Measurements from ENCODE around the gene TBX6. TPM values are rescaled to one million over a fixed set of nuclear protein-coding genes. Genes with fewer than 3 reads are reported as not detected.
"Not testable (repeated sequence)": the region's sequence is repeated elsewhere in the genome, so short reads cannot be mapped to it uniquely, and the experiment has no call there.

TBX6 gene
- total RNA-seq, 2 experiments from 2014 or later, result 3.6 to 4.7 TPM

DNA sequence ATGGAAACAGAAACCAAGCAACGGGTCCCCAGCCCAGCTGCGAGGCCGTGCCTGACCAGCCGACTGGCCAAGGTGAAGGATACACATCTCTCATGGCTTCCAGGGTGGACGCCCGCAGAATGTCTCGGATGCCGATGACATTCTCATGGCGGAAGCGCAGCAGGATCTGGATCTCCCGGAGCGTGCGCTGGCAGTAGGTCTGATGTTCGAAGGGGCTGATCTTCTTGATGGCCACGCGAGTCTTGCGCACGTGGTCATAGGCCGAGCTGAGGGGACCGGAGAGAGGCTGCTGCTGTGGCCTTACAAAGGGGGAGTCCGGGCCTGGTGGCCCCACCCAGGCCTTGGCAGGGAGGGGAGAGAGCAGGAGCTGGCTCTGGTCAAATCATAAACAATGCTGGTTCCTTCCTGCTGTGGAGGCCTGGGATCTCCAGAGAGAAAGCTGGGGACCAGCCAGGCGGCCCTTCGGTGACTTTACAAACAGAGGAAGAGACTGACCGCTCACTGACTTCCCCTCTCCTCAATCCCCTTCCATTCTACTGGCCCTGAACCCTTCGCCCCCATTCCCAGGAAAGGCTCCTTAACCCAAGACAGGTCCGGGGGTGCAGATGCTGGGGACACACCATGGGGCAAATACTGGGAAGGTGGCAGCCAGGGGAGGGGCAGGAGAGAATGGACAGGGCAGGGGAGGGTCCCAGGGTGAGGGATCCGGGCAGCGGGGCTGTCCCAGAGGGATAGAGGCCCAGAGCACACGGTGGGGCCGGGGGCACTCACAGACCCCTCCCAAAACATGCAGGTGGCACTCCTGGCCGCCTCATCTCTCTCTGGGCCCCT lies 30.2 kb upstream of the TBX6 start:
- Mint-ChIP-seq H3K4me3 (peak overlapping the region; percentile 88), H3K36me3 (ENCODE audit: low read depth) (peaks cover 1% of the 10 kb centered on the region), H3K9me3 (no peaks in the 10 kb centered on the region), H3K27ac (peak overlapping the region; percentile 85), H3K4me1 (ENCODE audit: low read depth) (peaks cover 30% of the 10 kb centered on the region), H3K27me3 (ENCODE audit: low read depth) (no peaks in the 10 kb centered on the region)
- intact Hi-C loops (cut with micrococcal nuclease), result loop anchor here (2.0 to 5.0 kb wide), 2 partner anchors 69 to 490 kb away; partner anchors contain the start of gene ZNF689
- DNase-seq, result no peak
- CTCF ChIA-PET, result no interaction called here

DNA sequence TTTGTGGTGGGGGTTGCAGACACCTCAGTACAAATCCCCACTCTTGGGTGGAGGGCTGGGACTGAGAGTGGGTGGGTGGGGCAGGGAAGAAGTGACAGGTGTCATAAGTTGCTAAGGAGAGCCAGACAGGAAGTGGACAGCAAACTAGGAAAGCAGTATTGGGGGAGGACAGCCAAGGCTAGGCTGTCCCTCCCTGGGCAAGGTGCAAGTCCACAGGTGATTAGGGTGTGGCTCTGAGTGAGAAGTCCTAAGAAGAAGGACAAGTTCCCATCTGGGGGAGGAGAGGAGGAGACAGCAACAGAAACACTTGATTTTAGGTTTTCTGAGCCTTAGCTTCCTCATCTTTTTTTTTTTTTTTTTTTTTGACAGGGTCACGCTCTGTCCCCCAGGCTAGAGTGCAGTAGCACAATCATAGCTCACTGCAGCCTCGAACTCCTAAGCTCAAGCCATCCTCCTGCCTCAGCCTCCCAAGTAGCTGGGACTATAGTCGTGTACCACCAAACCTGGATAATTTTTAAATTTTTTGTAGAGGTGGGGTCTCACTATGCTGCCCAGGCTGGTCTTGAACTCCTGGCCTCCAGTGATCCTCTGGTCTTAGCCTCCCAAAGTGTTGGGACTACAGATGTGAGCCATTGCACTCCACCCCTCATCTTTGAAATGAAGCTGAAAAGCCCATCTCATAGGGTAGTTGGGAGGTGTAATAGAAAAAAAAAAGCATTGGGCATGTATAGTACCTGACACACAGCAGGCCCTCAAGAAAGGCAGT lies 28.8 kb upstream of the TBX6 start:
- DNase-seq, result no peak
- Mint-ChIP-seq H3K4me3 (no peak overlapping the region), H3K9me3 (no peaks in the 10 kb centered on the region), H3K36me3 (ENCODE audit: low read depth) (peaks cover 1% of the 10 kb centered on the region), H3K27me3 (ENCODE audit: low read depth) (no peaks in the 10 kb centered on the region), H3K4me1 (ENCODE audit: low read depth) (peaks cover 30% of the 10 kb centered on the region), H3K27ac (peak overlapping the region; percentile 30)
- CTCF ChIA-PET, result interaction anchor here (1.2 to 1.4 kb wide), 2 partner anchors 9 to 29 kb away, joined by 3 to 9 read pairs; partner anchors contain the start of gene TBX6
- intact Hi-C loops (cut with micrococcal nuclease), result loop anchor here (5.0 kb wide), 1 partner anchor 492 kb away; the partner anchor contains the start of gene ZNF689

DNA sequence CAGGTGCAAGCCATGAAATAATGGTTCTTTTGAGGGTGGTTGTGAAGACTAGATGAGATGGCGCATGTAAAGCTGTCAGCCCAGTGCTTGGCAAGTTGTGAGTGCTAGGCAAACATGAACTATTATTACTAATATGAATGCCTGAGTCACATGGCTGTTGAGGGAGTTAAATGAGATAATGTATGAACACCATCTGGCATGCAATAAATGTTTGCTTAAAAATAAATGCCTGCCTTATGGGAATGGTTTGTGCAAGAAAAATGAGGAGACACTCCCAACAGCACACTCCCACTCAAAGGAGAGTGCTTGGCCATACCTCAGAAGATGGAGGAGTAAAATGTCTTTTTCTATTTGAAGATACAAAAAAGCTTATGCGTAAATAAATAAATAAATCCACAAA lies 27.7 kb upstream of the TBX6 start:
- H3K9me3 Mint-ChIP-seq, result no peaks in the 10 kb centered on the region
- H3K27me3 Mint-ChIP-seq (ENCODE audit: low read depth), result no peaks in the 10 kb centered on the region
- intact Hi-C loops (cut with micrococcal nuclease), result no loop called here
- H3K4me1 Mint-ChIP-seq (ENCODE audit: low read depth), result peaks cover 40% of the 10 kb centered on the region
- H3K36me3 Mint-ChIP-seq (ENCODE audit: low read depth), result peaks cover 1% of the 10 kb centered on the region
- CTCF ChIA-PET, result interaction anchor here (0.6 kb wide), 1 partner anchor 31 kb away, joined by 3 read pairs; no protein-coding TSS in a partner anchor
- no peak for DNase-seq
- H3K4me3 Mint-ChIP-seq, result no peak overlapping the region
- H3K27ac Mint-ChIP-seq, result no peak overlapping the region

DNA sequence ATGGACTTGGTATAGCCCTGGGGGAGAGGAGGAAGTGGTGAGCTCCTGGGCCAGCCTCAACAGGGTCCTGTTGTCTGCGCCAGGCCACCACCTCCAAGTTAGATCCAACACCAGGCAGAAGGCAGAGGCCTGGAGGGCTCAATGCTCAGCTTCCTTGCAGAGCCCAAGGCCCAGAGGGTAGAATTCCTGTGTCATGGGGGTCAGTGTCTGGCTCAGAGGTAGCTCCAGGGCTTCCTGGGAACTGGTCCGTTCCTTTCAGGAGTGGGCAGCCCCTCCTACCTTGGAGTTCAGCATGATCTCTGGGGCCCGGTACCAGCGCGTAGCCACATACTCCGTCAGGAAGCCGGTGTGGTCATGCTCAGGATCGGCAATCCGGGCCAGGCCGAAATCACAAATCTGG lies 26.0 kb upstream of the TBX6 start:
- Mint-ChIP-seq H3K4me1 (ENCODE audit: low read depth) (peaks cover 41% of the 10 kb centered on the region), H3K4me3 (no peak overlapping the region), H3K36me3 (ENCODE audit: low read depth) (peaks cover 1% of the 10 kb centered on the region), H3K27me3 (ENCODE audit: low read depth) (no peaks in the 10 kb centered on the region), H3K9me3 (no peaks in the 10 kb centered on the region), H3K27ac (no peak overlapping the region)
- intact Hi-C loops (cut with micrococcal nuclease), result no loop called here
- no peak for DNase-seq
- CTCF ChIA-PET, result interaction anchor here (1.4 kb wide), 1 partner anchor 26 kb away, joined by 4 read pairs; the partner anchor contains the start of gene TBX6

DNA sequence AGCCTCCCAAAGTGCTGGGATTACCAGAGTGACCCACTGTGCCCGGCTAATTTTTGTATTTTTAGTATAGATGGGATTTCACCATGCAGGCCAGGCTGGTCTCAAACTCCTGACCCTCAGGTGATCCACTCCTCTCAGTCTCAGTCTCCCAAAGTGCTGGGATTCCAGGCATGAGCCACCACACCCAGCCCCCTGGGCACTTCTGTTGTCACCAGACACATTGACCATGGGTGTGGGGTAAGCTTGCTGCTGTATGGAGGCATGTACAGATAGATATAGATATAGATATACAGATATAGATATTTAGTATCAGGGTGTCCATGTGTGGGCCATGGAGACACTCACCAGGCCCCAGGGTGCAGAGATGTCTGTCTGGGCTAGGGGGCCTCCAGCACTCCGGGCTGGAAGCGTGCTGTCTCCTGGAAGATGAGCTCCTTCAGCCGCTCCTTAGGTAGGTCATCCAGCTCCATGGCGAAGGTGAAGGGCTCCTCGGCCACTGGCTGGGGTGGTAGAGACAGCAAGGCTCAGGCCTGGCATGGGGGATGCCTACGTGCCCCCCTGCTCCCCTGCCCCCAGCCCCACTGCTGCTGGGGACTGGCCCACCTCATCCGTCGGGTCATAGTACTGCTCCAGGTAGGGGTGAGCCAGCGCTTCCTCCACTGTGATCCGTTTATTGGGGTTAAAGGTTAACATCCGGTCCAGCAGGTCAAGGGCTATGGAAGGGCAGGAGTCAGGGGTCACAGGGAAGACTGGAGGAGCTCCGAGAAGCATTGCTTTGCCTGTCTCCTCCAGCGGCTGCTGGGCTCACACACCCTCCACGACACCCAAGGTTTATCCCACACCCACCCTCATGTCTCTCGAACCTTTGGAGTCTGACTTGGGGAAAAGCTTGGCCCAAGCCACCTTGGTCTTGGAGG lies 24.8 kb upstream of the TBX6 start:
- no peaks in the 10 kb centered on the region for H3K9me3 Mint-ChIP-seq
- no peak overlapping the region for H3K4me3 Mint-ChIP-seq
- H3K4me1 Mint-ChIP-seq (ENCODE audit: low read depth), result peaks cover 32% of the 10 kb centered on the region
- no peak for DNase-seq
- H3K27me3 Mint-ChIP-seq (ENCODE audit: low read depth), result no peaks in the 10 kb centered on the region
- peaks cover 4% of the 10 kb centered on the region for H3K36me3 Mint-ChIP-seq (ENCODE audit: low read depth)
- CTCF ChIA-PET, result interaction anchor here (0.5 to 0.7 kb wide), 5 partner anchors 12 to 270 kb away, joined by 3 to 4 read pairs (median 3); no protein-coding TSS in a partner anchor
- intact Hi-C loops (cut with micrococcal nuclease), result no loop called here
- H3K27ac Mint-ChIP-seq, result no peak overlapping the region

DNA sequence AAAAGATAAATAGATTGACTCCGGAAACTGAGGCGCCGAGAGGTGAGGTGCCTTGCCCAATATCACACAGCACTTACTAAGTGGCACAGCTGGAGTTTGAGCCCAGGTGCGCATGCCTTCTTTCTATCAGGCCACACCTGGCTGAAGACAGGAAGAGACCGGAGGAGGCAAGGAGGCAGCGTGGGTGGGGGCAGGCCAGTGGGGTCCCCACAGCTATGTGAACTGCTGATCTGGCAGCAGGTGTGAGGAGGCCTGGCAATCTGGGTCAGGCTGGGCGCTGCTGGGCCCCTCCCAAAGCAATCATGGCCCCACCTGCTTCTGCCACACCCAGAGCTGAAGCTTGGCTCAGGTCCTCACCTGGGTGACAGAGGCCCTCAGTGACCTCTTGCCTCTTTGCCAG lies 23.5 kb upstream of the TBX6 start:
- H3K4me1 Mint-ChIP-seq (ENCODE audit: low read depth), result peaks cover 22% of the 10 kb centered on the region
- H3K36me3 Mint-ChIP-seq (ENCODE audit: low read depth), result peaks cover 4% of the 10 kb centered on the region
- peak overlapping the region; percentile 13 for H3K27ac Mint-ChIP-seq
- H3K9me3 Mint-ChIP-seq, result no peaks in the 10 kb centered on the region
- CTCF ChIA-PET, result interaction anchor here (0.7 to 1.3 kb wide), 5 partner anchors 12 to 513 kb away, joined by 3 to 4 read pairs (median 4); partner anchors contain the start of gene C16orf92
- DNase-seq, result peak; percentile 36
- H3K27me3 Mint-ChIP-seq (ENCODE audit: low read depth), result no peaks in the 10 kb centered on the region
- intact Hi-C loops (cut with micrococcal nuclease), result no loop called here
- H3K4me3 Mint-ChIP-seq, result no peak overlapping the region

DNA sequence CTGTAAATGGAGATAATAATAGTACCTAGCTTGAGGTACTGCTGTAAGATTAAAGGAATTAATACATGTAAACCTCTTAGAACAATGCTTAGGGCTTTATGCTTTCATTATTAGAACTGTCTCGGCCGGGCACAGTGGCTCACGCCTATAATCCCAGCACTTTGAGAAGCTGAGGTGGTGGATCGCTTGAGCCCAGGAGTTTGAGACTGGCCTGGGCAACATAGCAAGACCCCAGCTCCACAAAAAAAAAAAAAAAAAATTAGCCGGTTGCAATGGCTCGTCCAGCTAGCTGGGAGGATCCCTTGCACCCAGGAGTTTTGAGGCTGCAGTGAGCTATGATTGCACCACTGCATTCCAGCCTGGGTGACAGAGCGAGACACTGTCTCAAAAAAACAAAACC lies 23.1 kb upstream of the TBX6 start:
- CTCF ChIA-PET, result interaction anchor here (0.7 to 1.3 kb wide), 4 partner anchors 28 to 513 kb away, joined by 3 to 4 read pairs (median 4); partner anchors contain the start of gene C16orf92
- H3K36me3 Mint-ChIP-seq (ENCODE audit: low read depth); H3K27me3 Mint-ChIP-seq (ENCODE audit: low read depth); DNase-seq; H3K9me3 Mint-ChIP-seq; intact Hi-C loops (cut with micrococcal nuclease); H3K4me3 Mint-ChIP-seq: not testable (repeated sequence)
- H3K27ac Mint-ChIP-seq, result peak overlapping the region; percentile 13
- H3K4me1 Mint-ChIP-seq (ENCODE audit: low read depth), result peaks cover 18% of the 10 kb centered on the region

DNA sequence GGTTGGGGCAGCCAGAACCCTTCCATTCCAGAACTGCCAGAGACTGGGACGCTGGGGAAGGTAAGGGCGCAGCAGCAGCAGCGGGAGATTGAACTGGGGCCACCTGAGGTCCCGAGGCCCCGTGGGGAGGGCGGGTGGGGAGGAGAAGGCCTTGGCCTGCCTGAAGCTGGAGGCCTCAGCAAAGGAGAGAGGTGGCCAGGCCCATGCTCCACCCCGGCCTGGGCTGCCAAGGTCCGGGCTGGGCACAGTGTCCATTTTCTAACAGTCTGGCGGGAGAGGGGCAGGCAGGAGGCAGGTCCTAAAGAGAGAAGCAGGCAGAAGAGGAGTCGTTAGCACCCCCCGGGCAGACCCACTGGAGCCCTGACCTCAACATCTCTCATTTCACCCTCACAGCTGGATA lies 22.7 kb upstream of the TBX6 start:
- intact Hi-C loops (cut with micrococcal nuclease), result no loop called here
- CTCF ChIA-PET, result interaction anchor here (1.1 to 1.3 kb wide), 2 partner anchors 29 to 514 kb away, joined by 4 read pairs; no protein-coding TSS in a partner anchor
- Mint-ChIP-seq H3K27me3 (ENCODE audit: low read depth) (no peaks in the 10 kb centered on the region), H3K4me3 (no peak overlapping the region), H3K27ac (no peak overlapping the region), H3K36me3 (ENCODE audit: low read depth) (peaks cover 4% of the 10 kb centered on the region), H3K9me3 (no peaks in the 10 kb centered on the region), H3K4me1 (ENCODE audit: low read depth) (peaks cover 17% of the 10 kb centered on the region)
- no peak for DNase-seq

DNA sequence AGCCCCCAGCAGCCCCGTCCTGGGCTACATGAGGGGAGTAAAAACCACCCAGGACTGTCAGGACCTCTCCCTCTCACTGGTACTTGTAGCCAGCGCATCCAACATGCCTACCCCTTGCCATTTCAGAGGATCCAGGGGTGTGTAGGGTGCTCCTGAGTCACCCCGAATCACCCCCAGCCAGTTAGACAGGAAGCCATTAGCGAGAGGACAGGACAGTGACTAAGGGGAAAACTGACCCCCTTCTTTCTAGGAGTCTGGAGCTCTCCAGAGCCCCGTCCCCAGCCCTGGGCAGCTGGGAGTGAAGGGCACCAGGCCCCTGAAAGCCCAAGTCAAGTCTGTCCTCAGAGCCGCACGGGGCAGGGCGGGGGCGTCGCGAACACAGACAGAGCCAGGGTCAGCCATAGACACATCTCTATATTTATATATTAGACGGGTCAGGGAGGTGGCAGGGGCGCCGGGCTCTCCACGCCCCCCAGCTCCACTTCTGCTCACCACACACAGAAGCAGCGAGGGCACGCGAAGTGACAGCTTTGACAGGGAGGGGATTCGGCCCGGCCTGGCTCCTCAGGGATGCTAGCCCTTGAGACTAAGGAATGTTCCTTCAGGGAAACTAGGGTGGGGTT lies 22.1 kb upstream of the TBX6 start:
- no peaks in the 10 kb centered on the region for H3K9me3 Mint-ChIP-seq
- no peak for DNase-seq
- H3K36me3 Mint-ChIP-seq (ENCODE audit: low read depth), result peaks cover 3% of the 10 kb centered on the region
- no peaks in the 10 kb centered on the region for H3K27me3 Mint-ChIP-seq (ENCODE audit: low read depth)
- no peak overlapping the region for H3K27ac Mint-ChIP-seq
- peaks cover 14% of the 10 kb centered on the region for H3K4me1 Mint-ChIP-seq (ENCODE audit: low read depth)
- CTCF ChIA-PET, result interaction anchor here (0.6 to 3.6 kb wide), 2 partner anchors 22 to 36 kb away, joined by 3 to 19 read pairs; partner anchors contain the start of gene TBX6
- intact Hi-C loops (cut with micrococcal nuclease), result no loop called here
- no peak overlapping the region for H3K4me3 Mint-ChIP-seq

DNA sequence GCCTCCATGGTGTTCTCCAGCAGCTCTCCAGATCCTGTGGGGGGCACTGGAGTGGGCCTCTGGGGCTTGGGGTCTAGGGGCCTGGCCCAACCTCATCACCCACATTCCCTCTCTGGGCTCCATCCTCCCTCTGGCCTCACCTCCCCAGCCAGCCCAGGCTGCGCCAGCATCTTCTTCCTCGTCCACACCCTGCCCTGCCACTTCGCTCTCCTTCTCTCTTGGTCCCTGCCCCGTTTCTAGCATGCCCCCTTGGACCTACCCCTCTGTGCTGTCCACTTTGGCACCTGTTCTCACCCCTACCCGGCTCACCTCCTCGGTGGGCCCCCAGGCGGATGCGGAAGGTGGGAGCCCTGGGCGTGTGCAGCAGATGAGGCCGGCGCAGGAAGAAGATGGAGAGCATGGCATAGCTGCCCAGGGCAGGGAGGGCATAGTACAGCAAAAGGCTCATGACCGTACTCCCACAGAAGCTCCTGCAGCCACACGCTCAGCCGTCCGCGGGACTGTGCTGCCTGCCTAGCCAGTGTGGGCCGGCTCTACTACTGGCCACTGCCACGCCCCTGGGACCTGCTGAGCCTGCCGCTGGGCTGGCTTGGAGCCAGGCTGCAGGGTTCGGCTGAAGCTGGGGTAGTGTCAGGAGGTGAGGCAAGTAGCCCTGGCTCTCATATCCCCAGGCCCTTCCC lies 21.4 kb upstream of the TBX6 start, which contains the start of gene GDPD3:
GDPD3 (minus strand) TSS at position 507 of the 680 bp plus-strand sequence; CDS start at position 448, 59 bp downstream.
- Mint-ChIP-seq H3K9me3 (no peaks in the 10 kb centered on the region), H3K27me3 (ENCODE audit: low read depth) (no peaks in the 10 kb centered on the region), H3K4me1 (ENCODE audit: low read depth) (peaks cover 14% of the 10 kb centered on the region), H3K4me3 (no peak within 1 kb of the TSS), H3K36me3 (ENCODE audit: low read depth) (peaks cover 3% of the 10 kb centered on the region), H3K27ac (peak within 1 kb of the TSS; percentile 46)
- CTCF ChIA-PET, result interaction anchor here (0.6 to 3.6 kb wide), 13 partner anchors 10 to 72 kb away, joined by 3 to 19 read pairs (median 4); partner anchors contain the start of genes MAPK3 and TBX6
- DNase-seq, result no peak
- intact Hi-C loops (cut with micrococcal nuclease), result no loop called here
